GM19438 (cell line): ENCODE measurements around the gene SELENOI.
"Not testable (repeated sequence)": the region's sequence is repeated elsewhere in the genome, so short reads cannot be mapped to it uniquely, and the experiment has no call there.

Experiments used
- ATAC-seq: cut with Tn5 transposase; IDR thresholded peaks from one replicate; pipeline ENCODE4 v1.9.1; 2021; ENCODE audit warnings: low read depth; ENCODE audit not compliant: unreplicated experiment

SELENOI gene, protein sequence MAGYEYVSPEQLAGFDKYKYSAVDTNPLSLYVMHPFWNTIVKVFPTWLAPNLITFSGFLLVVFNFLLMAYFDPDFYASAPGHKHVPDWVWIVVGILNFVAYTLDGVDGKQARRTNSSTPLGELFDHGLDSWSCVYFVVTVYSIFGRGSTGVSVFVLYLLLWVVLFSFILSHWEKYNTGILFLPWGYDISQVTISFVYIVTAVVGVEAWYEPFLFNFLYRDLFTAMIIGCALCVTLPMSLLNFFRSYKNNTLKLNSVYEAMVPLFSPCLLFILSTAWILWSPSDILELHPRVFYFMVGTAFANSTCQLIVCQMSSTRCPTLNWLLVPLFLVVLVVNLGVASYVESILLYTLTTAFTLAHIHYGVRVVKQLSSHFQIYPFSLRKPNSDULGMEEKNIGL

DNA sequence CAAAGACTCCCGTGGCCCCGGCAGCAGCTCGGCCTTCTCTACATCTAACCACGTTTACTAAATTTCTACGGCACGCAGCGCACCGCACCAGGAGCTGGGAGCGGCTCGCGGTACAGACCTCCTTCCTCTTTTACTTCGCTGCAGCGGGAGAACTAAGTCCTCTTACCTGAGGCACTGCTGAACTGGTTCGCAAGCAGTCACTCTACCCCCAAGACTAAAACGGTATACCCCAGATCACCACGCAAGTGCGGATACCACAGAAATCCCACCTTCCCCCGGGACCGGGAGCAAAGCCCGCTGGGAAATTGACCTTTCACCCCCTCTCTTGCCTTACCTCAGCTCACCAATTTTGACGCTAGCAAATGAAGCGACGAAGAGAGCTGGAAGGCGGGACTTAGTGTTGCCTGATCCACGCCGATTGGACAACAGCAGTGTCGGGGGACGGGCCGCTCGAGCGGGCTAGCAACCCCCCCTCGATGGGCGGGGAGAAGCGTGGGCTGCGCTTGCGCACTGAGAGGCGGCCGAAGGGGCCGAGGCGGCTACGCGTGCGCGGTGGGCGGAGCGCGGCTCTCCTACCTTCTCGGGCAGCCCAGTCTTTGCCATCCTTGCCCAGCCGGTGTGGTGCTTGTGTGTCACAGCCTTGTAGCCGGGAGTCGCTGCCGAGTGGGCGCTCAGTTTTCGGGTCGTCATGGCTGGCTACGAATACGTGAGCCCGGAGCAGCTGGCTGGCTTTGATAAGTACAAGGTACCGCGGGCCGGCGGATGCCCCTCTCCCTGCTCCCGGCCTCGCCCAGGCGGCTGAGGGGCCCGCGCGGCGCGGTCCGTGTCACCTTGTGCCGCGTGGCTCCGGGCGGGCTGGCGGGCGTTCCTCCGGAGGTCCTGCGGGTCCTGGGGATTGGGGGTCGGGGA lies at the start of gene SELENOI:
Gene SELENOI (plus strand): TSS at position 599 of the 909 bp plus-strand sequence. CDS start 90 bp downstream, at position 689.
- peak; percentile 95 for ATAC-seq

DNA sequence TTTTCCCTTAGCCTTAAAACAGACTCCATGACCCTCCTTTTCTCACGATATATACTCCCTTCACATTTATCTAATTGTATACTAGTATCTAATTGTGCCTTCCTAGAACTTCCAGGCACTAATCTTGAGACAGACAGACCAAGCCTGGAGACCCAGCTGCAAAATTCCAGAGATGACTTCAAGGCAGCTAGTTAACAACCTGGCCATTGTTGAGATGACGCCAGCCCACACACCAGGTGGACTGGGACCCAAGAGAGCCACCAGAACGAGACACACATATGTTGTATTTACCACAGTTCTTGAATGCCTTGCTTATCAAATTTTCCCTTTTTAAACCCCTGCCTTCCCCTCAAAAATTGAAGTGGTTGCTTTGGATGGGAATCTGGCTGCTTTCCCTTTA lies 48.9 kb upstream of the SELENOI start:
- ATAC-seq: no peak

DNA sequence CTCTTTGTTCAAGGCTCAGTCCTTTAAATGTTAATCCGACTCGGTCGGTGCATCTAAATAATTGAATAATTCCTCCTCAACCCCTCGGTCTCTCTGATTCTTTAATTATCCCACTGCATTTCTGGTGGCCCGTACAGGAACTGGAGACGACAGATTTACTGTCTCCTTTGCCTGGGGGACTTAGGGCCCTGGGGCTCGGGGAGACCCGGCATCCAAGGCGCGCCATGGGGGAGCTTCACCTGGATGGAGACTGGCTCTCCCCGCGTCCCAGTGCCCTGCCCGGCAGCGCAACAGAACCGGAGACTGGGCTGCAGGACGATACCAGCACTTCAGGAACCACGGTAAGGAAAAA lies 47.7 kb upstream of the SELENOI start:
- no peak for ATAC-seq

DNA sequence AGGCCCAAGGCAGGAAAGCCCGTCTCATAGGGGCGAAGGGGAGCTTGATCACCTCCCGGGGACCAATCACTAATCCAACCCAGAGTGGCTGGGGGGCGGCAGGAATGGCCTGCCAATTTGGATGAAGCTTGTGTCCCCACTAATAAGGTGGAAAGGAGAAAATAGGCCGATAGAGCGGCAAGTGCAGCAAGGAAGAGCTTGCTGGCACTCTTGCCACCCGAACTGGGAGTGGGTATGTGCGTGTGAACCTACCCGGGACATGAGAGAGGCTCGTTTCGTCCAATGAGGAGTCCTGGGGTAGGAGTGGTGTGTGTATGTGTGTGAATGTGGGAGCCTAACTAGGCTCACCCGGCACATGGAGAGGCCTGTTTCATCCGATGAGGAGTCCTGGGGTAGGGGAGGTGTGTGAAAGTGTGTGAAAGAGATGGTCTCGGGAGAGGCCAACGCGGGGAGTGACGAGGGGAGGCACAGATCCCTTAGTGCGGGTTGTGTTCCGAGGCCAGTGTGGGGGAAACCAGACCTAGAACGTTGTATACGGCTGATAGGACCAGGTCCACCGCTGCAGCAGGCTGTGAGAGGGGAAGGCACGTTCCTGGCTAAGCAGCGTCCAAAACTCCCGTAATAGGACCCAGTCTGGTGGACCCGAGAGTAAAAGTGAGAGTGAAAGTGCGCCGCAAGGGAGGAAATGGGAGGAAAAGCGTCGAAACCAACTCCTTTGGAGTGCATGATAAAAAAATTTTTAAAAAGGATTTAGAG lies 47.1 kb upstream of the SELENOI start:
- no peak for ATAC-seq

DNA sequence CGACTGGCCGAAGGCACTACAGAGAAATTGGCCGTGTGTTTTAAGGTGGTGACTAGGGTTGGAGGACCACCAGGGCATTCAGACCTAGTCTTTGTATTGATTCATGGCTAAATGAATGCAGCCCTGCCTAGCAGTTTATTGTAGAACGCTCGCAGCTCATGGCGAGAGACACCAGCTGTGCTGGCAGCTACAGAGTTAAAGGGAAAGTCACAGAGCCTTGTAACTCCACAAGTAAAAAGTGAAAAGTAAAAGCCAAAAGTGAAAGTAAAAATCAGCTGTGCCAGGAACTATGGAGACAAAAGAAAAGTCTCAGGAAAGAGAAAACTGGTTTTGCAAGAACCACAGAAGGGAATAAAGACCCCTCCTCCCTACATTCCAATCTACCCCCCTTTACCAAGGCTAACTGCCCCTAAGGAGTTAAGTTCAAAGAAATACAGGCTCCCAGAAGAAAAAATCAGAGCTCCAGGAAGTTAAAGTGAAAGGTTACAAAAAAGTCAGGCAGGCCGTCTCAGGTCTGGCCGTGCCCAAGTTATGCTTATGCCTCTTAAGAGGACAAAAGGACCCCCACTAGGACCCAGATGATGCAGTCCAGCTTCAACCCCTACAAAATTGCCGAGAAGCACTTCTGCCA lies 46.4 kb upstream of the SELENOI start:
- ATAC-seq: no peak

DNA sequence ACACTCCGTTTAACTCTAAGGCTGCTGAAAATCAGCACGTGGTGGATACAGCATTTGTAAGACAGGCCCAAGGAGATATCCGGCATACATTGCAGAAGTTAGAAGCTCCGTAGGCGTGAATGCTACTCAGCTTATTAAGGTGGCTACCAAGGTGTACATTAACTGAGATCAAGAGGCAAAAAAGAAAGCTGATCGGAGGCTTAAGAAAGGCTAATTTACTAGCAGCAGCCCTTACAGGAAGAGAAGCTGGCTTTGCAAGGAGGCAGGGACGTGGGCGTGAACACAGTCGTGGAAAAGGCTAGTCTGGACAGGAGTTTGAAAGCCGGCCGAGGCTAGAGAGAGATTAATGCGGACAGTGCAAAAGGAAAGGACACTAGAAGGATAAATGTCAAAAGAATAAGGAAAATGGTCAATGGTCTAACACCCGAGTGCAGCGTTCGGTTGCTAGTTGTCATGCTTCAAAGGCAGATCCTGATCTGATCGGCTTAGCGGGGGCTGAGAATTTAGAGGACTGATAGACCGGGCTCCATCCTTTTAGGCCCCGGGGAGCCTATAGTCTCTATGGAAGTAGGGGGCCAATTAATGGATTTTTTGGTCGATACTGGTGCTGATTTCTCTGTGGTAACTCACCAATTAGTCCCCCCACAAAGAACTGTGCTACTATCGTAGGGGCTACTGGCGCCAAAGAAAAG lies 45.6 kb upstream of the SELENOI start:
- ATAC-seq: no peak

DNA sequence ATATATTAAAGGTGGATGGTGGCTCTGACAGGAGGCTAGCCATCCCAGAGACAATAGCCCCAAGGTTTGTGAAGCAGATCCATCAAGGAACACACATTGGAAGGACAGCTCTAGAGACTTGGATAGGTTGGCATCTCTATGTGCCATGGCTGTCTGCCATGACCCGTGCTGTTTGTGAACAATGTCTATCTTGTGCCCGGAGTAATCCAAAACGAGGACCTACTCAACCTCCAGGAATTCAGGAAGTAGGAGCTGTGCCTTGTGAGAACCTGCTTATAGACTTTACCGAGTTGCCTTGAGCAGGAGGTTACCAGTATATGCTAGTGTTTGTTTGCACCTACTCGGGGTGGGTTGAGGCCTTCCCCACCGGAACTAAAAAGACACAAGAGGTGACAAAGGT lies 43.1 kb upstream of the SELENOI start:
- ATAC-seq: no peak

DNA sequence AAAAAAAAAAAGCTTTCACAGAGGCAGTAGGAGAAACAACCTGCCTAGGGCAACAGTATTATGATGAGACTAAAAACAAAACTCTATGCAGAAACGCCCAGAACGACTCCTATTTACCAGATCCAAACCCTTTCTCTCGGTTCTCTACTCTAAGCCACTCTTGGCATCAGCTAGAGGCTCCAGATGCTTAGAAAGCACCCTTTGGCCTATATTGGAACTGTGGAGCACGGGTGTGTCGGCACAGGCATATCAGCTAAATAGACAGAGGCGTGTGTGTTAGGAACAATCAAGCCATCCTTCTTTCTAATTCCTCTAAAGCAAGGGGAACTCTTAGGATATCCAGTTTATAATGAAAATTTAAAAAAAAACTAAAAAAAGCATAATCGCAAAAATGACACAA lies 40.8 kb upstream of the SELENOI start:
- ATAC-seq: not testable (repeated sequence)

DNA sequence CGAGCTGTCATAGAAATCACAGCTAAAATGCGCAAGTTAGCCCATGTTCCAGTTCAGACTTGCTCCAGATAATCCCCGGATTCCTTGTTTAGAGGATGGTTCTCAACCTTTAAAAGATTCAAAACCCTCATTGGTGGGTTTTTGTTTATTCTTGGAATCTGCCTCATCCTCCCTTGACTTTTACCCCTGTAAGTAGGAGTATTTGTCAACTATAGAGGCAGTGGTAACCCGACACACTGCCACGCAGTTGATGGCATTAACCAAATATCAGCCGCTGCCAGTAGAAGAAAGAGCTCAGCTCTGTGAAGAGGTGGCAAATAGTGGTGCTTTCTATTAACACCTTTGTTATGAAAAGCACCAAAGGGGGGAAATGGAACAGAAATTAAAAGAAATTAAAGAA lies 40.4 kb upstream of the SELENOI start:
- no peak for ATAC-seq

DNA sequence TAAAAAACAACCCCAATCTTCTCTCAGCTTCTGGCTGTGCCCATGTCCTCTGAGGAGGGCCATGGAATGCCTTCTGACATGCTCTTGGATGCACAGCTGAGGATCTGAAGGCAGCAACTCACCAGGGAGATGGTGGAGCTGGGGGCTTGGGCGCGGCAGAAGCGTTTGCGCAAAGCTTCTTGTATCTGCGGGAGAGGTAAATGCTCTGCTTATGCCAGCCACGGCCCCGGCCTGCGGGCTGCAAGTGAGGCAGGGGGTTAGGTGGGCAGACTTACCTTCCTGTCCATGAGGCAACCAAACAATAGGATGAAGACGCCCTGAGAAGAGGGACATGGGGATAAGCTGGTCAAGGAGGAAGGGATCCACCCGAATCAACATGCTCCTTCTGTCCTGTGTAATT lies 36.0 kb upstream of the SELENOI start:
- ATAC-seq: no peak

DNA sequence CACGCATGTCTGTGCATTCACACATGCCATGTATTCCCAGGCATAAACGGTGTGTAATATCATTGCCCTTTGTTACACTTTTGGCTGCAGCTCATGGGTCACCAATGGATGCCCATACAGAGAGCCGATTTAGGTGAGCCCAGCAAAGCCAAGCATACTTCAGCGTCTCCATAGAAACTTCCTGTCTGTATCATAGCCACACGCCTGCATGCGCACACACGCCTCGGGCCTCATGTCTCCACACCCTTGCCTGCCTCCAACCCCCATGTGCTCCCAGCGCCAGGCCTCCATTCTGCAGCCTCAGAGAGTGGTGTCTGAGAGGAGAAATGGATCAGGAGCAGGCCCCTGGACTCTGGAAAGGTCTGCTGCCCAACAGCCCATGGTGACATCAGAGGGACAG lies 33.5 kb upstream of the SELENOI start:
- ATAC-seq: no peak

DNA sequence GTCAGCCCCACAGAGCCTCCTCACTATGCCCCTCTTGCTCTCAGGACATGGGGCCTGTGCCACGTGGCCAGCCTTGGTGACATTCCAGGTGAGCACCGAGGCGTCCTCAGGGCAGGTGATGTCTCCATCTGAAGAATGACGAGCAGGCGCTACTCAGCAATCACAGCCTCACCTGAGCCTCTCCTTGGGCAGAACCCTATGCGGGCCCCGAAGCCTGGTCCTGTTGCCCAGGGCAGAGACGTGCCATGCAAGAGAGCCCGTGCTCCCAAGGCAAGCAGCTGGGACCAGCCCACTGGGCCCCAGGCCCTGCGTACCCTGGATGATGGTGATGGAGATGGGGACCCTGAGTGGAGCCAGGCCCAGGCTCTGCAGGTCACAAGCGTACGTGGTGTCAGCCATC lies 32.5 kb upstream of the SELENOI start:
- ATAC-seq: no peak

DNA sequence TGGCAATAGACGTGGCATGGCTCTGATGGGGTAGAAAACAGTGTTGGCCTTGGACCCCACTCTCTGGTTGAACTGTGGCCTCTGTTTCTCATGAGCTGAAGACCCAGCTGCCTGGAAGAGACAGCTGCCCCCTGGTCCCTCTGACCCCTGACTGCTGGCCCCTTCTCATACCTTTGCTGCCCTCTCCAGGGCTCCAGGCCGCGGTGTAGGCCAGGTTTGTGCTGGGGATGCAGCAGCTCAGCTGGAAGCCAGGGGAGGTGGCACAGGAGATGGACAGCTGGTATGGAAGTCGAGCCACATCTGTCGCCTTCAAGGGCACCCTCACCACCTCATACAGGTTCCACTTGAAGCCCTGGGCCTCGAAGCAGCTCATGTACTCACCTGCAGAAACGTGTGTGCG lies 31.7 kb upstream of the SELENOI start:
- ATAC-seq: no peak

DNA sequence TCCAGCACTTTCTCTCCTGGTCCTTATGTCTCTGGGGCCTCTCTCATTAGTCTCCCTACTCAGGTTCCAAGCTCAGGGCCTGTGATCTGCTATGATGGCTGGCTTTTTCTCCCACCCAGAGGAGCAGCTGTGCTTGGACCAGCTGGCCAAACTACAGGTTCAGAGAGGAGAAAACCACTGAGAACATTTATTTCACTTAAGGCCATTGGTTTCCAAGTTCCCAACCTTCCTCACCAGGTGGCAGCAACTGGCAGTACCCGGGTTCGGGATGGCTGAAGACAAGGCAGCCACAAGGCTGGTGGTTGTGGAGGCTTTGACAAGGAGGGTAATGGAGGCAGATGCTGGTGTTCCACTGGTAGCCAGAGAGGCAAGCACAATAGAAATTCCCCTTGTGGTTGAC lies 29.9 kb upstream of the SELENOI start:
- ATAC-seq: no peak

DNA sequence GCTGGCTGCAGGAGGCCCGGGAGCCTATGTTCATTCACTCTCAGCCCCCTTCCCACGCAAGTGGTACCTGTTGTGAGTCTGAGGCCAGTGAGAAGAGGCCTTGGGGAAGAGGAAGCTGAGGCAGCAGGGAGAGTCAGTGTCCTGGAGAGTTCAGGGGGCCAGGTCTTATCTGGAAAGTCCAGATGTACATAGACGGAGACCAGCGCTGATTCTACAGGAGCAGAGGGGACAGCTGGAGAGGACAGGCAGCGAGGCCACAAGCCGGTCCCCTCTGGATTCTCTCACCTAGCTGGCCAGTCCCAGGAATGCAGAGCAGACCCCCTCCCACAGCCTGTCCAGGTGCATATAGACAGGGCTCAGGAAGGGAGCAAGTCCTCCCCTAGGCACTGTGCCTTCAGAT lies 29.1 kb upstream of the SELENOI start:
- ATAC-seq: no peak

DNA sequence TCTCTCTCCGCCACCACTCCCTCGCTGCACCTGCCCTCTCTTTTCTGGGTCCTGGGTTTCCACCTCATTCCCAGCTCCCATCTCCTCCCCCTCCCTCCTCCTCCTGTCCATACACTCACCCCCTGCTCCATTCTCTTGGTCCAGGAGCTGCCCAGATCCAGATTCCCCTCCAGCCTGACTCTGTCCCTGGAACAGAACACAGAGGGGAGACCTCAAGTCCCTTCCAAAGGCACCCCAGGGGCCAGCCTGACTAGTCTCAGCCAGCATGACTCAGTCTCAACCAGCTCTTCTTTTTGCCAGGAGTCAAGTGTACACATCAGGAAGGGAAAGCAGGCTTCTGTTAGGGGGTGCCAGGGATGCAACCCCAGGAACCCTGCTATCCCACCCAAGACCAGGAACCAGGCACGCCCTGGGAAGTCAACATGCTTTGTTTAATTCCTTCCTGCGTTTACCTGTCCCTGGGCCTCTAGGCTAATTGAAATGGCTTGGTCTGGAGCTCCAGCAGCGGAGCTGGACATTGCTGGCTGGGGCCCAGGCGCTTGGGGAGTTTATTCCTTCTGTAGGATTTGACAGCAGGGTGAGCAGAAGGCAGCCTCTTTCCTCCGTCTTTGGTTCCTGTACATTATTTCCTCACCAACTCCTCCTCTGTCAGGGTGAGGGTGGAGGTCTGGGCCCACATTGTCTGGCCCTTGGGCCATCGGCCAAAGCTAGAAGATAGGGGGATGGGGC lies 28.4 kb upstream of the SELENOI start:
- no peak for ATAC-seq

DNA sequence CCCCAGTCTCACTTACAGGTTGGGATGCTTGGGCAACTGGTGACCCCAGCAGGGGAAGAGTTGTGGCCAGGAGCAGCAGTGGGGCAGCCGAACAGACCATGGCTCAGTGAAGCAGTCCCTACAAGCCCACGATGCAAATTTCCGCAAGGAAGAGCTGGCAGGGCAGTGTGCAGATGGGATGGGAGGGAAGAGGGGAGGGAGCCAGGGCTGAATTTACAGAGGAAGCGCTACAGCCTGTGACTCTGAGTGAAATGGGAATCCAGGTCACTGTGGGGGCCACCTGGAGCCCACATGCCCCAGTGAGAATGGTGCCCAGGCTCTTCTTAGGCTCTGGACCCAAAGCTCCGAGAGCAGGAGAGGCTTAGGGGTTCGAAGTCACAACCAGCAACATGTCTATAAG lies 27.0 kb upstream of the SELENOI start:
- ATAC-seq: no peak

DNA sequence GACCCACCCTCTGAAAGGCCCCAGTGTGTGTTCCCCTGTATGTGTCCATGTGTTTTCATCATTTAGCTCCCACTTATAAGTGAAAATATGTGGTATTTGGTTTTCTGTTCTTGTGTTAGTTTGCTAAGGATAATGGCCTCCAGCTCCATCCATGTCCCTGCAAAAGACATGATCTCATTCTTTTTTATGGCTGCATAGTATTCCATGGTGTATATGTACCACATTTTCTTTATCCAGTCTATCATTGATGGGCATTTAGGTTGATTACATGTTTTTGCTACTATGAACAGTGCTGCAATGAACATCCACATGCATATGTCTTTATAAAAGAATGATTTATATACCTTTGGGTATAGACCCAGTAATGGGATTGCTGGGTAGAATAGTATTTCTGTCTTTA lies 21.5 kb upstream of the SELENOI start:
- not testable (repeated sequence) for ATAC-seq

DNA sequence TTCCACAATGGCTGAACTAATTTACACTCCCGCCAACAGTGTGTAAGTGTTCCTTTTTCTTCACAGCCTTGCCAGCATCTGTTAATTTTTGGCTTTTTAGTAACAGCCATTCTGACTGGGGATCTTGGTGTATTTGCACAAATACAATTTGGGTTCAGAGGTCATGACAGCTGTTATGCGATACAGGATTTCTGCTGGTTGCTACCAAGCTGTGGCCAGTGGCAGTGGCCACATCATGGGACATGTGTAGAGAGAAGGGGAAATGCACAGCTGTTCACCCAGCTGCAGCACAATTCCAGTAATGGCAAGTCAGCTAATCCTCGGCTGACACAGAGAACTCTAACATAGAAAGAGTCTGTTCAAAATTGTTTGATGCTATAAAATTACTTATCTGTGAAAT lies 21.0 kb upstream of the SELENOI start:
- no peak for ATAC-seq
